Naive thymus-derived CD4-positive, alpha-beta T cell (primary cell): ENCODE data around the gene NFIC. TPM values are rescaled to one million over a fixed set of nuclear protein-coding genes. Genes with fewer than 3 reads are reported as not detected.
"Not testable (repeated sequence)": the region's sequence is repeated elsewhere in the genome, so short reads cannot be mapped to it uniquely, and the experiment has no call there.

Experiments
- ATAC-seq: fragments of 150-1000 bp; cut with Tn5 transposase; 2 replicates; pipeline ENCODE4 v1.10.0; 2021; ENCODE audit warnings: mild to moderate bottlenecking, moderate library complexity
- CTCF ChIA-PET: fragments of 350-600 bp; sonication (Branson Sonifier 250); formaldehyde crosslinking; loops from one replicate; lab custom pipeline; 2021; ENCODE audit warnings: antibody characterized with exemption; lab: Charles Lee
- POLR2A ChIA-PET: fragments of 350-600 bp; sonication (Branson Sonifier 250); formaldehyde crosslinking; loops from one replicate; lab custom pipeline; 2021; ENCODE audit warnings: antibody characterized with exemption, inconsistent platforms; lab: Charles Lee
- DNase-seq, 9 donors: peaks; one replicate each; pipeline versions ENCODE4 v3.0.0 to v3.0.0-alpha.2; 2020 to 2022; ENCODE audit warnings: mixed read lengths in 1 of 9
- H3K27ac ChIP-seq: one replicate; pipeline ENCODE4 v1.7.0; 2013; ENCODE audit warnings: mild to moderate bottlenecking, low read depth, low read length, moderate library complexity
- H3K27me3 ChIP-seq, 2 donors: one replicate each; pipeline ENCODE4 v1.7.0; 2013; ENCODE audit warnings: low read length in 2 of 2, mild to moderate bottlenecking in 2 of 2, moderate library complexity in 2 of 2; ENCODE audit not compliant: control insufficient read depth in 2 of 2, insufficient read depth in 2 of 2
- H3K36me3 ChIP-seq, 3 experiments: 1 replicate in 2 of 3; 2 replicates in 1 of 3; pipeline ENCODE4 v1.7.0; 2013; ENCODE audit warnings: low read length in 3 of 3, mild to moderate bottlenecking in 3 of 3, moderate library complexity in 1 of 3; ENCODE audit not compliant: insufficient read depth in 3 of 3, control insufficient read depth in 2 of 3
- H3K4me1 ChIP-seq, 2 donors: one replicate each; pipeline ENCODE4 v1.7.0; 2013; ENCODE audit warnings: low read length in 2 of 2, mild to moderate bottlenecking in 2 of 2, moderate library complexity in 1 of 2; ENCODE audit not compliant: control insufficient read depth in 2 of 2, insufficient read depth in 2 of 2
- H3K4me3 ChIP-seq: 2 replicates; pipeline ENCODE4 v1.7.0; 2013; ENCODE audit warnings: mild to moderate bottlenecking, low read length
- H3K9me3 ChIP-seq, 3 experiments: 1 replicate in 2 of 3; 2 replicates in 1 of 3; pipeline ENCODE4 v1.7.0; 2013; ENCODE audit warnings: low read length in 3 of 3; ENCODE audit not compliant: control insufficient read depth in 2 of 3
- H3K27ac Mint-ChIP-seq, 9 donors: one replicate each; pipeline ENCODE4 v1.8.0; 2020 to 2022; ENCODE audit warnings: mixed read lengths in 9 of 9, mild to moderate bottlenecking in 8 of 9, moderate library complexity in 5 of 9, inconsistent platforms in 2 of 9
- H3K27me3 Mint-ChIP-seq, 5 donors: one replicate each; pipeline ENCODE4 v1.8.0; 2021 to 2022; ENCODE audit warnings: mixed read lengths in 5 of 5, mild to moderate bottlenecking in 1 of 5
- H3K36me3 Mint-ChIP-seq, 5 donors: one replicate each; pipeline ENCODE4 v1.8.0; 2020 to 2022; ENCODE audit warnings: mixed read lengths in 5 of 5, mild to moderate bottlenecking in 3 of 5, inconsistent platforms in 1 of 5
- H3K4me1 Mint-ChIP-seq, 7 donors: one replicate each; pipeline ENCODE4 v1.8.0; 2020 to 2022; ENCODE audit warnings: mixed read lengths in 7 of 7, mild to moderate bottlenecking in 3 of 7, inconsistent platforms in 1 of 7
- H3K4me3 Mint-ChIP-seq, 10 donors: one replicate each; pipeline ENCODE4 v1.8.0; 2020 to 2022; ENCODE audit warnings: mild to moderate bottlenecking in 10 of 10, mixed read lengths in 10 of 10, moderate library complexity in 6 of 10, inconsistent platforms in 2 of 10
- H3K9me3 Mint-ChIP-seq, 11 donors: one replicate each; pipeline ENCODE4 v1.8.0; 2020 to 2022; ENCODE audit warnings: mixed read lengths in 11 of 11, mild to moderate bottlenecking in 4 of 11, inconsistent platforms in 1 of 11, moderate library complexity in 1 of 11
- intact Hi-C, 2 donors: fragments of 100-400 bp; cut with micrococcal nuclease; formaldehyde crosslinking; loops; one replicate each; pipeline ENCODE4 v1.15.1; 2023
- polyA plus RNA-seq, 2 donors: library from polyadenylated mRNA; unstranded; fragments of 300-500 nt; fragmentation: Illumina TruSeq; gene quantifications; one replicate each; pipeline ENCODE4 v1.2.3, GENCODE V29; 2021
- total RNA-seq, 6 experiments: library from RNA in 5 of 6; stranded (reverse) in 5 of 6; gene quantifications; 1 replicate in 5 of 6; 2 replicates in 1 of 6; pipeline ENCODE4 v1.2.3 and lab custom pipeline; 2021 to 2026

Gene NFIC
- total and polyA plus RNA-seq, 7 experiments from 2014 or later = 12.2 to 35.2 (median 31.1) TPM

- CTCF ChIA-PET = no interaction called here
- no peak for DNase-seq
Measured at GRCh38 chr19:3452171-3452941, 86.0 kb downstream of the NFIC start.

GRCh38 chr19:3452942-3453214 lies 86.5 kb downstream of the NFIC start:
- H3K27me3 Mint-ChIP-seq, CTCF ChIA-PET, H3K4me1 ChIP-seq, intact Hi-C loops, H3K27me3 ChIP-seq, H3K9me3 Mint-ChIP-seq, H3K4me3 Mint-ChIP-seq, ATAC-seq, H3K27ac Mint-ChIP-seq, H3K4me1 Mint-ChIP-seq, H3K4me3 ChIP-seq, DNase-seq, H3K9me3 ChIP-seq, H3K27ac ChIP-seq: not testable (repeated sequence)
- H3K36me3 Mint-ChIP-seq = peaks cover 0 to 13% (median 6%) of the 10 kb centered on the region in 5 donors
- POLR2A ChIA-PET = interaction anchor here (0.6 kb wide), 1 partner anchor 230 kb away, joined by 3 read pairs; no protein-coding TSS in a partner anchor
- peaks cover 0 to 66% (median 3%) of the 10 kb centered on the region in 3 experiments for H3K36me3 ChIP-seq

More at GRCh38 chr19:3452171-3452941, 86.0 kb downstream of the NFIC start:
- H3K27me3 ChIP-seq = no peaks in the 10 kb centered on the region
- H3K27ac ChIP-seq = no peak overlapping the region
- H3K4me1 Mint-ChIP-seq = no peaks in the 10 kb centered on the region
- H3K27me3 Mint-ChIP-seq = no peaks in the 10 kb centered on the region
- H3K36me3 Mint-ChIP-seq = peaks cover 0 to 13% (median 6%) of the 10 kb centered on the region in 5 donors
- H3K4me3 ChIP-seq = no peak overlapping the region
- intact Hi-C loops = no loop called here
- no peaks in the 10 kb centered on the region for H3K9me3 ChIP-seq
- H3K4me1 ChIP-seq = no peaks in the 10 kb centered on the region
- no peak overlapping the region for H3K27ac Mint-ChIP-seq
- POLR2A ChIA-PET = interaction anchor here (0.6 kb wide), 1 partner anchor 230 kb away, joined by 3 read pairs; no protein-coding TSS in a partner anchor
- peaks cover 0 to 64% (median 3%) of the 10 kb centered on the region in 3 experiments for H3K36me3 ChIP-seq
- ATAC-seq = no peak
- H3K9me3 Mint-ChIP-seq = no peaks in the 10 kb centered on the region
- H3K4me3 Mint-ChIP-seq = no peak overlapping the region

GRCh38 chr19:3453840-3454239 lies 87.5 kb downstream of the NFIC start:
- Histone ChIP-seq H3K36me3 (peaks cover 0 to 60% (median 3%) of the 10 kb centered on the region in 3 experiments), H3K4me3 (no peak overlapping the region), H3K4me1 (no peaks in the 10 kb centered on the region), H3K27ac (no peak overlapping the region), H3K27me3 (no peaks in the 10 kb centered on the region), H3K9me3 (no peaks in the 10 kb centered on the region)
- no peak for DNase-seq
- Mint-ChIP-seq H3K4me1 (no peaks in the 10 kb centered on the region), H3K36me3 (peaks cover 0 to 13% (median 6%) of the 10 kb centered on the region in 5 donors), H3K9me3 (no peaks in the 10 kb centered on the region), H3K27me3 (no peaks in the 10 kb centered on the region), H3K4me3 (no peak overlapping the region), H3K27ac (no peak overlapping the region)
- ChIA-PET POLR2A (no interaction called here), CTCF (interaction anchor here (0.6 to 0.7 kb wide), 2 partner anchors 19 to 1722 kb away, joined by 3 to 4 read pairs; no protein-coding TSS in a partner anchor)
- ATAC-seq = no peak
- intact Hi-C loops = no loop called here

GRCh38 chr19:3454656-3455392 lies 88.4 kb downstream of the NFIC start:
- no peaks in the 10 kb centered on the region for H3K27me3 ChIP-seq
- ChIA-PET CTCF (no interaction called here), POLR2A (interaction anchor here (0.7 kb wide), 1 partner anchor 39 kb away, joined by 7 read pairs; no protein-coding TSS in a partner anchor)
- H3K27me3 Mint-ChIP-seq = no peaks in the 10 kb centered on the region
- ATAC-seq = no peak
- H3K4me1 ChIP-seq = no peaks in the 10 kb centered on the region
- H3K4me3 Mint-ChIP-seq = no peak overlapping the region
- no peaks in the 10 kb centered on the region for H3K9me3 ChIP-seq
- no peak overlapping the region for H3K4me3 ChIP-seq
- peaks cover 0 to 3% (median 0%) of the 10 kb centered on the region in 7 donors for H3K4me1 Mint-ChIP-seq
- no peaks in the 10 kb centered on the region for H3K9me3 Mint-ChIP-seq
- intact Hi-C loops = no loop called here
- DNase-seq = no peak
- no peak overlapping the region for H3K27ac ChIP-seq
- peaks cover 0 to 13% (median 6%) of the 10 kb centered on the region in 5 donors for H3K36me3 Mint-ChIP-seq
- peaks cover 0 to 55% (median 3%) of the 10 kb centered on the region in 3 experiments for H3K36me3 ChIP-seq
- no peak overlapping the region for H3K27ac Mint-ChIP-seq

GRCh38 chr19:3455393-3455955 lies 89.1 kb downstream of the NFIC start:
- DNase-seq (no peak), ATAC-seq (no peak)
- Histone ChIP-seq H3K36me3 (peaks cover 0 to 54% (median 3%) of the 10 kb centered on the region in 3 experiments), H3K27me3 (no peaks in the 10 kb centered on the region), H3K4me1 (no peaks in the 10 kb centered on the region), H3K4me3 (no peak overlapping the region), H3K9me3 (no peaks in the 10 kb centered on the region), H3K27ac (no peak overlapping the region)
- H3K36me3 Mint-ChIP-seq = peaks cover 0 to 13% (median 6%) of the 10 kb centered on the region in 5 donors
- no peak overlapping the region for H3K27ac Mint-ChIP-seq
- H3K9me3 Mint-ChIP-seq = no peaks in the 10 kb centered on the region
- H3K4me1 Mint-ChIP-seq = peaks cover 0 to 3% (median 0%) of the 10 kb centered on the region in 7 donors
- CTCF ChIA-PET = no interaction called here
- H3K4me3 Mint-ChIP-seq = no peak overlapping the region
- POLR2A ChIA-PET = no interaction called here
- intact Hi-C loops = no loop called here
- no peaks in the 10 kb centered on the region for H3K27me3 Mint-ChIP-seq

GRCh38 chr19:3455960-3456601 lies 89.7 kb downstream of the NFIC start:
- Histone ChIP-seq H3K27me3 (no peaks in the 10 kb centered on the region), H3K4me3 (no peak overlapping the region), H3K4me1 (no peaks in the 10 kb centered on the region), H3K36me3 (peaks cover 0 to 48% (median 3%) of the 10 kb centered on the region in 3 experiments), H3K27ac (no peak overlapping the region), H3K9me3 (no peaks in the 10 kb centered on the region)
- POLR2A ChIA-PET = no interaction called here
- no peak overlapping the region for H3K4me3 Mint-ChIP-seq
- no peaks in the 10 kb centered on the region for H3K9me3 Mint-ChIP-seq
- peaks cover 0 to 3% (median 0%) of the 10 kb centered on the region in 7 donors for H3K4me1 Mint-ChIP-seq
- intact Hi-C loops = no loop called here
- peaks cover 0 to 10% (median 1%) of the 10 kb centered on the region in 5 donors for H3K36me3 Mint-ChIP-seq
- H3K27ac Mint-ChIP-seq = no peak overlapping the region
- H3K27me3 Mint-ChIP-seq = no peaks in the 10 kb centered on the region
- DNase-seq (no peak), ATAC-seq (no peak)
- CTCF ChIA-PET = no interaction called here
